Gastrocnemius medialis (tissue), 4 donors: ENCODE measurements around the gene C11orf52. TPM values are rescaled to one million over a fixed set of nuclear protein-coding genes. Genes with fewer than 3 reads are reported as not detected.

Source experiments
- ATAC-seq, 2 donors: fragments of 150-250 bp; one replicate each; pipeline ENCODE4 v1.9.1; 2016
- DNase-seq, 2 donors: peaks; one replicate each; pipeline ENCODE4 v3.0.0-alpha.2; 2019
- H3K27ac ChIP-seq, 4 donors: fragments of 200-600 bp; sonication (generic); 1 replicate in 1 of 4; 2 replicates in 3 of 4; pipeline ENCODE4 v1.5.1; 2016 to 2018; ENCODE audit warnings: mild to moderate bottlenecking in 2 of 4, moderate library complexity in 1 of 4
- H3K27me3 ChIP-seq, 3 donors: fragments of 200-600 bp; sonication (generic) in 2 of 3; 1 replicate in 1 of 3; 2 replicates in 2 of 3; pipeline versions ENCODE4 v1.5.1 to v1.6.0; 2016 to 2019; ENCODE audit warnings: mild to moderate bottlenecking in 1 of 3, moderate library complexity in 1 of 3
- H3K36me3 ChIP-seq, 2 donors: fragments of 200-600 bp; sonication (generic) in 1 of 2; one replicate each; pipeline ENCODE4 v1.5.1; 2017 to 2018
- H3K4me1 ChIP-seq, 2 donors: fragments of 200-600 bp; sonication (generic) in 1 of 2; one replicate each; pipeline ENCODE4 v1.5.1; 2016 to 2017; ENCODE audit warnings: mild to moderate bottlenecking in 2 of 2
- H3K4me3 ChIP-seq, 4 donors: fragments of 200-600 bp; sonication (generic) in 3 of 4; 1 replicate in 1 of 4; 2 replicates in 3 of 4; pipeline ENCODE4 v1.5.1; 2016 to 2019; ENCODE audit warnings: mild to moderate bottlenecking in 2 of 4
- H3K9me3 ChIP-seq, 3 donors: fragments of 200-600 bp; sonication (generic) in 2 of 3; 1 replicate in 1 of 3; 2 replicates in 2 of 3; pipeline ENCODE4 v1.5.1; 2016 to 2019
- CTCF ChIP-seq, 5 experiments: fragments of 450-650 bp in 3 of 5; fragments of 200-600 bp in 2 of 5; sonication (generic) in 2 of 5; IDR thresholded peaks in 4 of 5; conservative IDR thresholded peaks in 1 of 5; 1 replicate in 4 of 5; 2 replicates in 1 of 5; pipeline ENCODE4 v1.5.1; 2016 to 2019; ENCODE audit warnings: antibody characterized with exemption in 5 of 5, mild to moderate bottlenecking in 3 of 5, moderate library complexity in 3 of 5
- POLR2A ChIP-seq, 2 donors: fragments of 450-650 bp; IDR thresholded peaks; one replicate each; pipeline ENCODE4 v1.6.1; 2017; ENCODE audit warnings: antibody characterized with exemption in 2 of 2, mild to moderate bottlenecking in 2 of 2, moderate library complexity in 2 of 2
- in situ Hi-C, 4 donors: fragments of 200-750 bp; cut with MboI; loops; one replicate each; pipeline versions ENCODE4 v1.15.0 to v1.8.0; 2017; ENCODE audit warnings: low sequenced_read_pairs in 4 of 4
- intact Hi-C: fragments of 100-400 bp; cut with DNase I; formaldehyde crosslinking; loops from one replicate; pipeline ENCODE4 v1.15.1; 2023; ENCODE audit warnings: low total_unique reads
- total RNA-seq, 4 donors: library from RNA; depleted of rRNA; stranded (reverse); fragments of >200 nt; gene quantifications; one replicate each; pipeline versions ENCODE4 v1.1.0 to v1.2.3, GENCODE V29; 2016

C11orf52 gene
- total RNA-seq, 4 donors from 2014 or later = 6.3 to 23.8 (median 11.9) TPM

GRCh38 chr11:111976119-111976766 is 57.5 kb downstream of the C11orf52 start:
- no peaks in the 10 kb centered on the region for H3K9me3 ChIP-seq
- no peak for DNase-seq
- H3K27me3 ChIP-seq = no peaks in the 10 kb centered on the region
- no peak for TF ChIP-seq POLR2A (IDR thresholded peaks at IDR 0.05)
- no peak for TF ChIP-seq CTCF (IDR thresholded peaks at IDR 0.05 in 4 of 5, conservative IDR thresholded peaks at IDR 0.05 in 1 of 5)
- H3K4me3 ChIP-seq = peak overlapping the region; percentile 60 to 81 (median 75)
- peak overlapping the region; percentile 70 to 83 (median 76) for H3K27ac ChIP-seq
- peaks cover 16 to 25% of the 10 kb centered on the region in 2 donors for H3K4me1 ChIP-seq
- no peak for ATAC-seq
- no peaks in the 10 kb centered on the region for H3K36me3 ChIP-seq
- in situ Hi-C loops = no loop called here
- intact Hi-C loops = loop anchor here (5.0 kb wide), 1 partner anchor 99 kb away; the partner anchor contains the start of genes CFAP68 and FDXACB1

Other genes with a start within 250 kb of the C11orf52 start
- gene PPP2R1B, start 152.5 kb upstream of the C11orf52 start, total RNA-seq = 10 to 100 TPM in 2 of 4 donors, 1 to 10 TPM in 2; 7.3 to 16.0 (median 9.4) TPM
- 10 to 100 TPM; 10.3 to 22.5 (median 14.9) TPM for gene ALG9, start 47.3 kb upstream of the C11orf52 start, total RNA-seq
- under 1 TPM; 0.11 to 0.91 (median 0.29) TPM for gene FDXACB1, start 39.7 kb upstream of the C11orf52 start, total RNA-seq
- gene CFAP68, start 39.4 kb upstream of the C11orf52 start, total RNA-seq = 10 to 100 TPM in 2 of 4 donors, 1 to 10 TPM in 2; 8.2 to 20.9 (median 9.8) TPM
- 1,000 to 10,000 TPM in 2 of 4 donors, 100 to 1,000 TPM in 2; 763 to 2,291 (median 1,427) TPM for gene CRYAB, start 7.1 kb upstream of the C11orf52 start, total RNA-seq
- gene HSPB2, start 6.2 kb upstream of the C11orf52 start, total RNA-seq = 1 to 10 TPM in 3 of 4 donors, under 1 TPM in 1; 0.41 to 4.6 (median 2.4) TPM
- gene DIXDC1, start 18.4 kb downstream of the C11orf52 start, total RNA-seq = 10 to 100 TPM in 1 of 4 donors, 1 to 10 TPM in 3; 1.9 to 10.4 (median 5.0) TPM
- 100 to 1,000 TPM in 1 of 4 donors, 10 to 100 TPM in 3; 60.1 to 117 (median 67.8) TPM for gene DLAT, start 106.5 kb downstream of the C11orf52 start, total RNA-seq
- 1 to 10 TPM in 2 of 4 donors, under 1 TPM in 2; 0.42 to 1.6 (median 0.92) TPM for gene PIH1D2, start 155.1 kb downstream of the C11orf52 start, total RNA-seq
- 10 to 100 TPM in 2 of 4 donors, 1 to 10 TPM in 2; 4.0 to 10.5 (median 9.0) TPM for gene NKAPD1, start 155.4 kb downstream of the C11orf52 start, total RNA-seq
- gene TIMM8B, start 167.8 kb downstream of the C11orf52 start, total RNA-seq = 10 to 100 TPM; 60.3 to 93.2 (median 69.4) TPM
- gene SDHD, start 168.0 kb downstream of the C11orf52 start, total RNA-seq = 100 to 1,000 TPM; 170 to 261 (median 202) TPM
- gene IL18, start 245.2 kb downstream of the C11orf52 start, total RNA-seq = 10 to 100 TPM in 1 of 4 donors, 1 to 10 TPM in 2, under 1 TPM in 1; 0.58 to 11.7 (median 6.8) TPM
- 1 to 10 TPM in 1 of 4 donors, under 1 TPM in 2, not detected in 1; 0.62 to 2.1 (median 0.68) TPM for gene TEX12, start 248.5 kb downstream of the C11orf52 start, total RNA-seq